Activated CD8-positive, alpha-beta memory T cell treated with anti-CD3 and anti-CD28 coated beads for 4 hours (primary cell): ENCODE data around the gene TMEM154.

Experiments used
- DNase-seq, 2 donors: peaks; one replicate each; pipeline ENCODE4 v3.0.0-alpha.2; 2020; ENCODE audit warnings: low read depth in 2 of 2

Gene TMEM154

GRCh38 chr4:152591876-152592275, 87.9 kb downstream of the TMEM154 start:
- DNase-seq, result no peak

- no peak for DNase-seq
Measured at GRCh38 chr4:152591396-152591795, 88.4 kb downstream of the TMEM154 start.

- no peak for DNase-seq
Measured at GRCh38 chr4:152590179-152591031, 89.4 kb downstream of the TMEM154 start.

- no peak for DNase-seq
Measured at GRCh38 chr4:152588869-152589268, 90.9 kb downstream of the TMEM154 start.

- no peak for DNase-seq
Measured at GRCh38 chr4:152587127-152587526, 92.7 kb downstream of the TMEM154 start.

GRCh38 chr4:152586668-152587067, 93.1 kb downstream of the TMEM154 start:
- no peak for DNase-seq

- no peak for DNase-seq
Measured at GRCh38 chr4:152585023-152585441, 94.8 kb downstream of the TMEM154 start.

- no peak for DNase-seq
Measured at GRCh38 chr4:152581536-152582160, 98.1 kb downstream of the TMEM154 start.

GRCh38 chr4:152579916-152580315, 99.9 kb downstream of the TMEM154 start:
- DNase-seq, result no peak

- DNase-seq, result no peak
Measured at GRCh38 chr4:152579107-152579764, 100.6 kb downstream of the TMEM154 start.

- no peak for DNase-seq
Measured at GRCh38 chr4:152578670-152579069, 101.1 kb downstream of the TMEM154 start.

- DNase-seq, result no peak
Measured at GRCh38 chr4:152577708-152578396, 101.9 kb downstream of the TMEM154 start.

GRCh38 chr4:152575533-152575932, 104.3 kb downstream of the TMEM154 start:
- no peak for DNase-seq

GRCh38 chr4:152573861-152574260, 105.9 kb downstream of the TMEM154 start:
- DNase-seq, result no peak

GRCh38 chr4:152572417-152573086, 107.2 kb downstream of the TMEM154 start:
- DNase-seq, result no peak

- no peak for DNase-seq
Measured at GRCh38 chr4:152571770-152572169, 108.0 kb downstream of the TMEM154 start.

GRCh38 chr4:152571296-152571695, 108.5 kb downstream of the TMEM154 start:
- DNase-seq, result no peak
